CD14-positive monocyte (primary cell): ENCODE data around the gene TMEM147. TPM values are rescaled to one million over a fixed set of nuclear protein-coding genes. Genes with fewer than 3 reads are reported as not detected.
A peak's percentile ranks its signal among the peaks of the same experiment; 100 is the strongest.

Experiments
- DNase-seq, 3 donors: peaks; one replicate each; pipeline ENCODE4 v3.0.0-alpha.2; 2011 to 2022
- H2AFZ ChIP-seq: 2 replicates; pipeline ENCODE4 v1.6.0; 2012; ENCODE audit warnings: mild to moderate bottlenecking, low read depth, low read length, inconsistent platforms; ENCODE audit not compliant: insufficient read depth, poor library complexity, severe bottlenecking
- H3K27ac ChIP-seq, 2 donors: 1 replicate in 1 of 2; 2 replicates in 1 of 2; pipeline ENCODE4 v1.5.1; 2012 to 2013; ENCODE audit warnings: low read length in 2 of 2, control low read depth in 1 of 2, inconsistent platforms in 1 of 2, low read depth in 1 of 2, mild to moderate bottlenecking in 1 of 2
- H3K27me3 ChIP-seq, 2 donors: one replicate each; pipeline versions ENCODE4 v1.6.0 to v1.6.1; 2011 to 2013; ENCODE audit warnings: low read length in 2 of 2; ENCODE audit not compliant: control insufficient read depth in 2 of 2, insufficient read depth in 2 of 2
- H3K36me3 ChIP-seq, 2 donors: replicated peaks in 1 of 2; 1 replicate in 1 of 2; 2 replicates in 1 of 2; pipeline versions ENCODE4 v1.5.1 to v1.6.1; 2012 to 2013; ENCODE audit warnings: low read length in 2 of 2, control low read depth in 1 of 2, inconsistent platforms in 1 of 2, mild to moderate bottlenecking in 1 of 2; ENCODE audit not compliant: insufficient read depth in 2 of 2, control insufficient read depth in 1 of 2
- H3K4me1 ChIP-seq, 2 donors: 1 replicate in 1 of 2; 2 replicates in 1 of 2; pipeline versions ENCODE4 v1.5.1 to v1.6.1; 2012 to 2013; ENCODE audit warnings: low read length in 2 of 2, control low read depth in 1 of 2, inconsistent platforms in 1 of 2, mild to moderate bottlenecking in 1 of 2, moderate library complexity in 1 of 2; ENCODE audit not compliant: insufficient read depth in 2 of 2, control insufficient read depth in 1 of 2
- H3K4me2 ChIP-seq: replicated peaks from 2 replicates; pipeline ENCODE3; 2012; ENCODE audit warnings: low read length, moderate library complexity, mild to moderate bottlenecking; ENCODE audit not compliant: poor library complexity, severe bottlenecking; ENCODE audit errors: extremely low read depth
- H3K4me3 ChIP-seq, 3 experiments: fragments of 200-600 bp in 1 of 3; sonication (generic) in 1 of 3; replicated peaks in 1 of 3; 1 replicate in 2 of 3; 2 replicates in 1 of 3; pipeline ENCODE4 v1.5.1; 2011 to 2013; ENCODE audit warnings: low read length in 3 of 3, mild to moderate bottlenecking in 3 of 3, control low read depth in 2 of 3, low read depth in 2 of 3, inconsistent platforms in 1 of 3, moderate library complexity in 1 of 3
- H3K79me2 ChIP-seq: 2 replicates; pipeline ENCODE4 v1.6.0; 2012; ENCODE audit warnings: mild to moderate bottlenecking, control low read depth, inconsistent platforms, low read length, moderate library complexity; ENCODE audit not compliant: insufficient read depth
- H3K9ac ChIP-seq: 2 replicates; pipeline ENCODE4 v1.6.0; 2017; ENCODE audit warnings: low read length, mild to moderate bottlenecking; ENCODE audit not compliant: insufficient read depth, poor library complexity, severe bottlenecking
- H3K9me3 ChIP-seq, 2 donors: replicated peaks in 1 of 2; 1 replicate in 1 of 2; 2 replicates in 1 of 2; pipeline versions ENCODE4 v1.5.1 to v1.6.1; 2012 to 2013; ENCODE audit warnings: low read length in 2 of 2, control low read depth in 1 of 2; ENCODE audit not compliant: control insufficient read depth in 1 of 2, insufficient read depth in 1 of 2
- H4K20me1 ChIP-seq: 2 replicates; pipeline ENCODE4 v1.6.0; 2012; ENCODE audit warnings: mild to moderate bottlenecking, low read length, control low read depth, moderate library complexity; ENCODE audit not compliant: insufficient read depth
- H3K27ac Mint-ChIP-seq, 7 donors: one replicate each; pipeline ENCODE4 v1.8.0; 2020; ENCODE audit warnings: mild to moderate bottlenecking in 7 of 7, mixed read lengths in 7 of 7, moderate library complexity in 6 of 7, inconsistent platforms in 2 of 7
- H3K27me3 Mint-ChIP-seq, 3 donors: one replicate each; pipeline ENCODE4 v1.8.0; 2021 to 2022; ENCODE audit warnings: low read depth in 3 of 3, mild to moderate bottlenecking in 3 of 3, mixed read lengths in 3 of 3, moderate library complexity in 3 of 3, inconsistent platforms in 1 of 3
- H3K36me3 Mint-ChIP-seq, 2 donors: one replicate each; pipeline ENCODE4 v1.8.0; 2020; ENCODE audit warnings: mixed read lengths in 2 of 2, inconsistent platforms in 1 of 2, mild to moderate bottlenecking in 1 of 2
- H3K4me1 Mint-ChIP-seq: one replicate; pipeline ENCODE4 v1.8.0; 2020; ENCODE audit warnings: mild to moderate bottlenecking, mixed read lengths
- H3K4me3 Mint-ChIP-seq, 2 donors: one replicate each; pipeline ENCODE4 v1.8.0; 2020; ENCODE audit warnings: mild to moderate bottlenecking in 2 of 2, mixed read lengths in 2 of 2, moderate library complexity in 1 of 2
- H3K9me3 Mint-ChIP-seq, 7 donors: one replicate each; pipeline ENCODE4 v1.8.0; 2020 to 2022; ENCODE audit warnings: mixed read lengths in 7 of 7, mild to moderate bottlenecking in 6 of 7, moderate library complexity in 6 of 7, inconsistent platforms in 2 of 7
- WGBS: methylation state at CpG from one replicate; pipeline ENCODE4 v1.1.5; 2013; ENCODE audit warnings: missing lambda C conversion rate; ENCODE audit not compliant: insufficient coverage; 5-methylcytosine and 5-hydroxymethylcytosine counted together
- intact Hi-C, 2 donors: fragments of 100-400 bp; cut with micrococcal nuclease; formaldehyde crosslinking; loops; one replicate each; pipeline versions ENCODE4 v1.15.0 to v1.15.1; 2023
- polyA plus RNA-seq, 3 donors: library from polyadenylated mRNA; depleted of rRNA in 1 of 3; unstranded in 2 of 3; stranded (reverse) in 1 of 3; fragments of 300-500 nt in 2 of 3; fragments of >200 nt in 1 of 3; fragmentation: Illumina TruSeq in 2 of 3; gene quantifications; 1 replicate in 2 of 3; 2 replicates in 1 of 3; pipeline ENCODE4 v1.2.3, GENCODE V29; 2012 to 2021
- TF ChIP-seq, protein P1 (sequence below): fragments of 200-600 bp; IDR thresholded peaks from one replicate; pipeline ENCODE4 v1.8.0; 2022; ENCODE audit warnings: antibody characterized with exemption, mild to moderate bottlenecking

TMEM147 gene
- polyA plus RNA-seq, 3 donors = 75.5 to 165 (median 165) TPM

DNA sequence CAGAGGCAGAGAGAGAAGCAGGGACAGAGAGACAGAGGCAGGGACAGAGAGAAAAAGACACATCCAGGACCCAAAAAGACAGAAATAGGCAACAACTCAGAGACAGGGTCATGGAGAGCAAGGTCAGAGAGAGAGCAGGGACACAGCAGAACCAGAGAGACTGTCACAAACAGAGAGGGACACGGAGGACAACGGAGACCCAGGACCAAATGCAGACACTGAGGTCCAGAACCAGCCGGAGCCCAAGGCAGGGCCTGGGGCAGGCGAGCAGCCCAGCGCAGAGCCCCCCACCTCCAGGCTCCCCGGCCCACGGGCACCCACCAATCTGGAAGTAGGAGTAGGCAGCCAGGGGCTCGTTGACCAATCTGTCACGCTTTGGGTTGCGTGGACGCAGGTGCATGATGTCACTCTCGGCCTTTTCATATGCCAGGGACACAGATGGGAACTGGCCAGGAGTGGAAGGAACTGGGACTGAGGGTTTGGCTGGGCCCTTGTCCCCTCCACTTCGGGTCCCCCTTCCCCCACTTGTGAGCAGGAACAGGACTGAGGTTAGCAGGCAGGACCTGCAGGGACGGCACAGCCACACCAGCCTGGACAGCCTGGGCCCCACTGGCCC is 8.1 kb downstream of the TMEM147 start:
- peaks cover 18 to 24% (median 18%) of the 10 kb centered on the region in 3 donors for H3K27me3 Mint-ChIP-seq
- peaks cover 13% of the 10 kb centered on the region for H3K4me1 Mint-ChIP-seq
- no peak overlapping the region for H3K9ac ChIP-seq
- DNase-seq = no peak
- H3K79me2 ChIP-seq = no peaks in the 10 kb centered on the region
- H3K9me3 Mint-ChIP-seq = peaks cover 0 to 5% (median 2%) of the 10 kb centered on the region in 7 donors
- H3K4me3 Mint-ChIP-seq = no peak overlapping the region
- peaks cover 10 to 12% of the 10 kb centered on the region in 2 donors for H3K4me1 ChIP-seq
- TF ChIP-seq, protein P1, sequence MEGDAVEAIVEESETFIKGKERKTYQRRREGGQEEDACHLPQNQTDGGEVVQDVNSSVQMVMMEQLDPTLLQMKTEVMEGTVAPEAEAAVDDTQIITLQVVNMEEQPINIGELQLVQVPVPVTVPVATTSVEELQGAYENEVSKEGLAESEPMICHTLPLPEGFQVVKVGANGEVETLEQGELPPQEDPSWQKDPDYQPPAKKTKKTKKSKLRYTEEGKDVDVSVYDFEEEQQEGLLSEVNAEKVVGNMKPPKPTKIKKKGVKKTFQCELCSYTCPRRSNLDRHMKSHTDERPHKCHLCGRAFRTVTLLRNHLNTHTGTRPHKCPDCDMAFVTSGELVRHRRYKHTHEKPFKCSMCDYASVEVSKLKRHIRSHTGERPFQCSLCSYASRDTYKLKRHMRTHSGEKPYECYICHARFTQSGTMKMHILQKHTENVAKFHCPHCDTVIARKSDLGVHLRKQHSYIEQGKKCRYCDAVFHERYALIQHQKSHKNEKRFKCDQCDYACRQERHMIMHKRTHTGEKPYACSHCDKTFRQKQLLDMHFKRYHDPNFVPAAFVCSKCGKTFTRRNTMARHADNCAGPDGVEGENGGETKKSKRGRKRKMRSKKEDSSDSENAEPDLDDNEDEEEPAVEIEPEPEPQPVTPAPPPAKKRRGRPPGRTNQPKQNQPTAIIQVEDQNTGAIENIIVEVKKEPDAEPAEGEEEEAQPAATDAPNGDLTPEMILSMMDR = no peak
- H3K9me3 ChIP-seq = no peaks in the 10 kb centered on the region
- intact Hi-C loops = no loop called here
- H3K27ac ChIP-seq = no peak overlapping the region
- no peak overlapping the region for H3K4me3 ChIP-seq
- WGBS = 78% methylated on average over 11 of the region's 14 CpGs
- H3K27ac Mint-ChIP-seq = no peak overlapping the region
- no peak overlapping the region for H2AFZ ChIP-seq
- H4K20me1 ChIP-seq = peaks cover 4% of the 10 kb centered on the region
- H3K36me3 Mint-ChIP-seq = peaks cover 8 to 12% of the 10 kb centered on the region in 2 donors
- no peaks in the 10 kb centered on the region for H3K36me3 ChIP-seq
- H3K27me3 ChIP-seq = peaks cover 0 to 11% of the 10 kb centered on the region in 2 donors
- H3K4me2 ChIP-seq = no peak overlapping the region

DNA sequence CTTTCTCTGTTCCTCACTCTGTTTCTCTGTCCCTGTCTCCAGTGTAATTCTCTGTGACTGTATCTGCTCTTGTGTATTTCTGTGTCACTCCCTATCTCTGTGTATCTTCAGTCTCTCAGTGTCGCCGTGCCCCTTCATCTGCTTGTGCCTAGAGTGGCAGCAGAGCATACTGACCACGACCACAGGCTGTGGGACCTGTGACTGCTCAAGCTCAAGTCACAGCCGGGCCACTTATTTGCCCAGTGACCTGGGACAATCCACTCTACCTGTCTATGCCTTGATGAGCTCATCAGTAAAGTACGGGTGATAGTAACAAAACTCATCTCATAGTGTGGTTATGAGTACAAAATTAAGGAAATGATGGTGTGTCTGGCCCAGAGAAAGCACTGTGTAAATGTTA is 8.7 kb downstream of the TMEM147 start:
- H3K9ac ChIP-seq = no peak overlapping the region
- no peaks in the 10 kb centered on the region for H3K36me3 ChIP-seq
- TF ChIP-seq, protein P1 = no peak
- peaks cover 0 to 7% (median 2%) of the 10 kb centered on the region in 7 donors for H3K9me3 Mint-ChIP-seq
- H3K27me3 ChIP-seq = peaks cover 0 to 16% of the 10 kb centered on the region in 2 donors
- no peak overlapping the region for H3K4me3 ChIP-seq
- H3K79me2 ChIP-seq = no peaks in the 10 kb centered on the region
- peaks cover 4% of the 10 kb centered on the region for H4K20me1 ChIP-seq
- peaks cover 0 to 5% of the 10 kb centered on the region in 2 donors for H3K9me3 ChIP-seq
- no peak overlapping the region for H3K27ac Mint-ChIP-seq
- 92% methylated on average over 3 of the region's 5 CpGs for WGBS
- H3K27me3 Mint-ChIP-seq = peaks cover 22 to 30% (median 24%) of the 10 kb centered on the region in 3 donors
- intact Hi-C loops = no loop called here
- H3K4me2 ChIP-seq = no peak overlapping the region
- DNase-seq = no peak
- peaks cover 11 to 14% of the 10 kb centered on the region in 2 donors for H3K4me1 ChIP-seq
- peaks cover 12% of the 10 kb centered on the region for H3K4me1 Mint-ChIP-seq
- H2AFZ ChIP-seq = no peak overlapping the region
- peak overlapping the region in 1 of 2 donors; percentile 9 for H3K4me3 Mint-ChIP-seq
- peaks cover 7 to 8% of the 10 kb centered on the region in 2 donors for H3K36me3 Mint-ChIP-seq
- H3K27ac ChIP-seq = no peak overlapping the region
